Stimulated activated CD8-positive, alpha-beta memory T cell treated with anti-CD3 and anti-CD28 coated beads, Interleukin-2, amount 100 ng/mL, for 1 hour (primary cell): ENCODE results near the gene QKI.

ENCODE experiments used
- DNase-seq, 2 donors: peaks; one replicate each; pipeline ENCODE4 v3.0.0-alpha.2; 2020; ENCODE audit warnings: low read depth in 2 of 2

QKI gene

DNA sequence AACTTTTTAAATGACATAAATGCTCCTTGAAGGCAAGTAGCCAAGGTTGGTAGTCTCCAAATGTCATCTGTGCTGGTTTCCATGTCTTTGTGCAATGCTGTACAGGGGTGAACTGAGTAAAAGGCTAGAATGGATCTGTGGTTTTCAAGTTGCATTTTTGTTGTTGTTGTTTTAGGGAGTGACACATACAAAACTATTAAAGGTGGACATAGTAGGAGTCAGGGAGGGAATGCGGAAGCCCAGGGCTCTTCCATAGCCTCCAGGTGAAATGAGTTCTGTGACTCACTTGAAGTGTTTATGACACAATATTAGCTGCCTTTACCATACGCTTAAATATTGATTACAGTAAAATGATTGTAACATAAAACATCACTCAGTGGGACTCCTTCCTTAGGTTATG, 22.5 kb upstream of the QKI start:
- DNase-seq, result no peak

DNA sequence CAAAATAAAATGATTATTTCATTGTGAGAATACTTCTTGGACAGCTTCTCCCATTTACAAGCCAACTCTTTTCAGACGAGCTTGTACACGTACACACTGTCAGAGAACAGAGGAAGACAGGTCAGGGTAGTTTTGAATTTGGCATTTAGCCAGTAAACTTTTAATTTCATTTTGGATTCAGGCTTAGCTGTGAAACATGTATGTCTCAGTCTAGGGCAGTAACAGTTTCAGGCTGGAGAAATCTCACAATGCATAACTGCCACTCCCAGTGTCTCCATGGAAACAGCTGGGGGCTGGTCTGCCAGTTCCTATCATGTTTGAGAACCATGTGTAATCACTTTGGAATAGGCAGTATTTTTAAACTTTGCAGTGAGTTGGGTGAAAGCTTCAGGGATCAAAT, 22.0 kb upstream of the QKI start:
- DNase-seq, result no peak

DNA sequence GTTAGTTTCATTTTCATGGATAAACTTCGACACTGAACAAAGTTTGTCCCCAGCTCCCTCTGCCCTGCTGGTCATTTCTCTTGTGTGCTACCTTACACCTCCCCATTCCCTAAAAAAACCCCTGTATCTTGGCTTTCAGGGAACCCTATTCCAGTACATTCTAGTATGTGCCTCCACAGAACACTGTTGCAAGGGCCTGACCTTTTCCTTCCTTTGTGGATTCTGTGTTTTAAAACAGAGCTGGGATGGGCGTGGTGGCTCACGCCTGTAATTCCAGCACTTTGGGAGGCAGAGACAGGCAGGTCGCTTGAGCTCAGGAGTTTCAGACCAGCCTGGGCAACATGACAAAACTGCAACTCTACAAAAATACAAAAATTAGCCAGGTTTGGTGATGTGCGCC, 20.6 kb upstream of the QKI start:
- no peak for DNase-seq

DNA sequence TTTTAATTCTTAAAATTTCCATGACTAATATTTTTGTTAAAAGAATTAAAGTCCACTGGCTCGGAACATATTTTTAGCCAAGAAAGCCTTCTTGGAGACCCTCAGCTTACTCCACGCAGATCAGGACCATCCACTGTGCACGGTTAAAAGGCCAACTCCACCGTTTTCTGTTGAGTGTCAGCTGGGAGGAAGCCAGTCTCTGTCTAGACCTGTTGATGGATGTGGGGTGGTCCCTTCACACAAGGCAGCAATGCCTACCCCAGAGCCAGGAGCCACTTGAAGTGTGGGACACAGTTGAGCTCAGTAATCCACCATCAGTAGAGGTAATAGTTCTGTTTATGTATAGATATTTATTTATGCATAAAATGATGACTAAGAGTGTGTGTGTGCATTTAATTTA, 19.9 kb upstream of the QKI start:
- no peak for DNase-seq

DNA sequence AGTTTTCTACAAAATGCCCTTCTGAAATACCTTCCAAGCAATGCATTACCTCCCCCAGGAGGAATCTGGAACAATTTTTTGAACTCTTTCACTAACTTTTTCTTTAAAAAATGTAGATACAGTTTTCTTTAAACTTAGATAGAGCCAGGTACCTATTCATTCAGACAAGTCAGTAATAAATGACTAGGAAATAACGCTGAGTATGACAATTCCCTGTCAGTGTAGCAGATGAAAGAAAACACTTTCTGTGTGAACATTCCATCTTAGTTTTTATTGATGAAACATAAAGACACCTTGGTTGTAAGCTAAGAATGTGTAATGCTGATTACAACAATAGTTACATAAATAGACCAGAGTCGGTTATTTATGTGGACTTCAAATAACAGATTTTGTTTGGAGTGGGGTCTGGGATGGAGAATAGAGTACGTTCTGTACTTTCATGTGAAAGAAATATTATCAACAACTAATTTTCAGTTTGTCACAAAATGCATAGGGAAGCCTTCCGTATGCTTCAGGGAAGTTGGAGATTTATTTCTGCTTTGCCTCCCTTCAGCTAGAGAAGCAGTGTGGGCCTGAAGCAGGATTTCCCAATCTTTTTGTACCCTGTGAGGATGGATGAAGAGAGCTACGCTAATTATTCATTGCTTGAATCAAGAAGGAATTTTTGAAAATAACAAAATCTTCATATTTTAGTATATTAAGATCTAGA, 19.2 kb upstream of the QKI start:
- DNase-seq, result no peak

DNA sequence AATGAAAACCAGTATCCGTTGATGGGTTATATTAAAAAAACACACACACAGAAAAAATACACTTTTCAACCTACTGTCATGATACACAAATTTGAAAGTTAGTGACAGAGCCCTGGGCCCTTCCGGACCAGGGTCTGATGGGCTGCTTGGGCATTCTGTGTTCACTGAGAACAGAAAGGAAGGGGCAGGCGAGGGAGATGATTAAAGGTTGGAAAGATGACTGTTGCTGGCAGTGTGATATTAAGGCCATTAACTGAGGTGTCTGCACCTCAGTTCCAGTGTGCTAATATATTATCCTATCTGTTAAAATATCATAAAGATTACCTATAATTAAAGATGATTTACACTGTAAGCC, 18.7 kb upstream of the QKI start:
- no peak for DNase-seq

DNA sequence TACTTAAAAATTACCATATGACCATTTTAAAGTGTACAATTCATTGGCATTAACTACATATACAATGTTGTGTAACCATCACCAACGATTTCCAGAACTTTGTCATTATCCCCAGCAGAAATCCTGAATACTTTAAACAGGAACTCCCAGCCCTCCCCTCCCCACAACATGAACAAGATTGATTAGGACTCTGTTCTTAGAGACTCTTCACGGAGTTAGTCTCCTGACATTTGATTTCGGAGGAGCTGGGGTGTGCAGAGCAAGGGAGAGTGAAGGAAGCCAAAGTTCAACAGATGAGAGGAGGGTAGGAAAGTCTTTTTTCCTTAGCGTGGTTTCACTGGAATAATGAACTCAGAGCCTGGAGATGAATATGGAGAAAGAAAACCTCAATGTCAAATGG, 17.2 kb upstream of the QKI start:
- DNase-seq, result no peak

DNA sequence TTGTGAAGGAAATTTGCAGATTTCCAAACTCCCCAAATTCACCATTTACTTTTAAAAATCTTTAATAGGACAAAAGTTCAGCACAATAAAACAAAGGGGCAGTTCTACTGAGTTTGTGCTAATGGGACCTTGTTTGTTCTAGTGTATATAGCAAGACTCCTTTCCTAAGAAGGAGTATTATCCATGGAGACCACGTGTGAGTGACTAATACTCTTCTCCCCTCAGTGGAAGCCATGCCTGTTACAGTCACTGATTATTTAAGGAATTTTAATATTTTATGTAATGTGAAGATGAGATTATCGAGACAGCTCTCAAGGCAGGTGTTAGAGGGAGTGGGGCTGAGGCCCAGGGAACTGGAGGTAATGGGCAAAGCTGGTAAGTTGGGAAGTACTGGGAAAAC, 16.4 kb upstream of the QKI start:
- no peak for DNase-seq

DNA sequence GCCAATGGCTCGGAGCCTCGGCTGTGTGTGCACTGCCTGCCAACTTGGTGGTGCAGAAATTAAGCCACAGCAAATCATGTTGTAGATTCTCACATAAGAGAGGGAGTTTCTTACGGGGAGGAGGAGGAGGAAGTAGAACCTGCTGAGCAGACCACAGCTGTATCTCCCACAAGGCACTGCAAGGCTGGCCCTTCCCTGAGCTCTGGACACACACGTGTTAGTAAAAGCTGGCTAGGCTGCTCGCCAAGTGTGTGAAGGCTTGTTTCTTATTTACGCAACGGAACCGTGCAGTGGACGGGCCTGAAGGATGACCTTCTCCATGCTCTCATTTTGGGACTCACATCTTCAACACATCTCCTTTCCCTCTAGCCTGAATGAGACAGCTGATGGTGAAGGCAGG, 15.7 kb upstream of the QKI start:
- DNase-seq, result no peak

DNA sequence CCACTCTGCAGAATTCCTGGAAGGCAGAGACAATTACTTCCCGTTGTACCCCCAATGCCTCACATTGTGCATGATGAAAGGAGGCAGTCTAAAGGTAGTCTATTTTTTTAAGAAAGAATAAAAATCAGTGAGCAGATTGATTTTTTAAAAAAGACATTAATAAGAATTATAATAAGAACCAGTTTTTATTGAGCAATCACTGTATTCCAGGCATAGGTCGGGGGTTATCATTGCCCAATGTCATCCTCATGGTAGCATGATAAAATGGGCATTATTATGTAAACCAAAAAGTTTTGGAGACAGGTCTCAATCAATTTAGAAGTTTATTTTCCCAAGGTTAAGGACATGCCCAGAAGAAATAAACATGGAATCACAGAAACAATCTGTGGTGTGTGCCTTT, 14.0 kb upstream of the QKI start:
- DNase-seq, result no peak

DNA sequence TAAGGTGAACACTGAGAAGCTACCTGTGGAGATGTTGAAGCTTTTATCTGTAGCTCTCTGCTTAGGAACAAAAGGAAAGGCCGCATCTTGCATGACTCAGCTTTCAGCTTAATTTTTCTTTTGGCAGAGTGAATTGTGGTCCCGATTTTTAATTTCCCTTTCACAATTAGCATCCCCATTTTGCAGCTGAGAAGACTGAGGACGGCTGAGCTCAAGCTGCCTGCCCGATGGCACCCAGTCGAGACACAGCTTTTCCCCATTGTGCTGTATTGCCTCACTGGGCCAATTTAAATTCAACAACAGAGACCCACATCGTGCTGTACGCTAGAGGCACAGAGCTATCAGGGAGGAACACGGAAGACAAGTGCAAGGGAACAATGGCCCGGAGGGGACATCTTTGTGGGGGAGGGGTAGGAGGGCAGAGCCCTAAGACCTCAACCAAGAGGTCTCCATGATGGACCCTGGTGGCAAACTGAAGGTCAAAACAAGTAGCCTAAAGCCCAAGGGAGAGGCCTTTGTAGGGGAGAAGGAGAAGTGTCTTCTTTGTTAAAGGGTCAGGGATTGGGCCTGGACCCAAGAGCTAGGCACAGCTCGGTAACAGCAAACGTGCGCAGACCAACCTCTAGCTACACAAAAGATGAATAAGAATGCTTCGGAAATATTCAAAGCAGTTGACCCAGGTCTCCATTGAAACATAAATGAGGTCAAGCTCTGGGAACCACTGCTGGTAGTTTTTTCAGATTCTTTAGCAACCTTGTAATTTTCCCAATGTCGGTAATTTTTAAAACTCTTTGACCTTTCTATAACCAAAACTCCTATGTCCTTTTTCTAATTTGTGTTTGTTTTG, 13.3 kb upstream of the QKI start:
- DNase-seq, result no peak

DNA sequence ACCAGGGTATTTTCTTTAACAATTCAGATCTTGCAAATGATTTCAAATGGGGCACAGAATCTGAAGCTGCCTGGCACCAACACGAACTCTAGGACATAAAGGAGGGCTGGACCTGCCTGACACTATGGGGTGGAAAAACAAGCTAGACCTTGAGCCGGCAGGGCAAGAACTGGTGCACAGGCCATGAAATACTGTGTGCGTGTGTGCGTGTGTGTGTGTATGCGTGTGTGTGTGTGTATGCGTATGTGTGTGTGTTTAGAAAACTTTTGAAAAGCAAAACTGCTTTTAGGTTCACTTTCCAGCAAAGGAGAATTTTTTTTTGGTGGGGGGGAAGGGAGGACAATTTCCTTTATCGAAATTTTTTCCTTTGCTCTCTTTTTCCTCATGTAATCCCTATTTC, 11.9 kb upstream of the QKI start:
- DNase-seq, result no peak

DNA sequence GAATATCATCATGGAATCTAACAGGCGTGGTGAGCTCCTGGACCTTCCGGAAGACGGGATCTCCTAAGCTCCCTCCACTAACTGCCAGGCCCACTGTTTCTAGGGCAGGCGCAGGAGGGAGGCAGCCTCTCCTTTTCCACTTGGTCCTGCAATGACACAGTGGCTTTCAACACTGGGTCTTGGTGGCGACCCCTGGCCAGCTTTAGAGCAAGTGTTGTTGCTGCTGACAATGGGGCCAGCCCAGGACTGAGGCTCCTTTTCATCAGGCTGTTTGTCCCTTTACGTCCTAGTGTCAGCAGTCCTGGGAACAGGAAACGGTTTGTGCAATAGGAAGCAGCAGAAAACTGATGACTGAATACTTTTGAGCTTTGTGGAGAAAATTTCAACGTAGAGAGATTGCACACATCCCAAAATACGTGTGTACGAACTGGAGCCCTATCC, 9.7 kb upstream of the QKI start:
- no peak for DNase-seq

DNA sequence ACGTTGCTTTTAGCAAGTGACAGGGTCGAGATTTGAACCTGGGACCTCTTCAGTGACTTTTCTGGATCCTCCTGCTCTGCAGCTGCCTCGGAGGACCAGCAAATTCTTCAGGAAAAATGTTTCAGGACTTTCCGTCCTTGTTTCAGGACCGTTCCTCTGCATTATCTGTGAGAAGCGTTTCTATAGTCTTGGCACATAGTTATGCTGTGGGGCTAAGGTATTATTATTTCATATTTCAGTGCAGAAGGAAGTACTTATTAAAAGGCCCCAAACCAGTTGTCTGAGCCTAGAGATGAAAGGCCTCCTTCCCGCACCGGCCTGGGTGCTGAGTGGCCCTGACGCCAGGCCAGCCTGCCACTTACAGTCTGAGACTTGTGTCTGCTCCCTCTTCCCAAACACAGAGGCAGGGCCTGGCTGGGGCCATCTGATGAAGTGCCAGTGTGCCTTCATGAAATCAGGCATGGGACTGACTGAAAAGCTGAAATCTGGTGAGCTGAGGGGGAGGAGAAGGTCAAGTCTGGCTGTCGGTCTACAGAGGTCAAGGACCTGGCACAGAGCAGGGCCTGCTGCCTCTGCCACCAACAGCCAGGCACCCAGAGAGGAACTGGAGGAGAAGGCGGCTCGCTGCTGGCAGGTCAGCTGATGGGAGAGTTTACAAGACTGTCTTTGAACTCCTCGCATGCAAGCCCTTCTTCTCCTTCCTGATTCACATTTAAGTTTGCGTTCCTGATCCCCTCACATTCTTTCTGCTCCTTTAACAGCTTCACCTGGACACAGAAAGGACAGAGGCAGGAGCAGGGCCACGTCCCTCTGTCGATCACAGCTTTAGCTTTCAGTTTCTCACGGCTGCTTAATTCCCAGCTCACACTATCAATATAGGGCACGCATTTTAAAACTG, 8.9 kb upstream of the QKI start:
- DNase-seq, result no peak

DNA sequence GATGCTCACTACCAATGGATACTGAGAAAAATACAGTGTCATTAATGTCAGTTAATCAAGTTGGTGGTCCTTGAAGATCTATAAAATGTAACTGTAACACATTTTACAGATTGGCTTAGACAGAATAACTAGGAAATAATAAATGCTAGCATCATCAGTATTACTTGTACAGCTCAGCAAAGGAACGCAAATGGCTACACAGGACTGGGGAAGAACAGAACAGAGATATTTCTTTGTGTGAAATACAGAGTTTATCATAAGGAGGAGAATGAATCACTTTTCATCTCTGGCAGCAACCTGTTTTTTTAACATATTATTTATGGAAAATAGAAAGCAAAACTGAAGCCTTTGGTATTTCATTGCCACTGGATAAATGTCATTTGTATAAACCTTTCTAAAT, 8.2 kb upstream of the QKI start:
- no peak for DNase-seq

DNA sequence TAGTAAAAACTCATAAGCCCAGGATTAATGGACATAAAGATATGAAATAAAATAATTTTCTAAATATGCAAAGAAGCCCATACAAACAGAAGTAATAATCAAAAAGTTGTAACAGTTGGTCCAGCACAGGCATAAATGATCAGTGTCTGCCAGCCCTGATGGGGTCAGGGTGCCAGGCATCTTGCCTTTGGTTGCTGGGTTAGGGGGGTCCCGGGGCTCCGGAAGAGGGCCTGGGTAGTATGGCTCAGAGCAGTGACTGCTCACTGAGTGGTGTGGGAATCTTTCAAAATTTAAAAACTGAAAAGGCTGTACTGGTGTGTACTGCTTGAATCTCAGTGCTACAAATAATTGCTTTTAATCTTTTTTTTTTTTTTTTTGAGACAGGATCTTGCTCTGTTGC, 7.7 kb upstream of the QKI start:
- DNase-seq, result no peak

DNA sequence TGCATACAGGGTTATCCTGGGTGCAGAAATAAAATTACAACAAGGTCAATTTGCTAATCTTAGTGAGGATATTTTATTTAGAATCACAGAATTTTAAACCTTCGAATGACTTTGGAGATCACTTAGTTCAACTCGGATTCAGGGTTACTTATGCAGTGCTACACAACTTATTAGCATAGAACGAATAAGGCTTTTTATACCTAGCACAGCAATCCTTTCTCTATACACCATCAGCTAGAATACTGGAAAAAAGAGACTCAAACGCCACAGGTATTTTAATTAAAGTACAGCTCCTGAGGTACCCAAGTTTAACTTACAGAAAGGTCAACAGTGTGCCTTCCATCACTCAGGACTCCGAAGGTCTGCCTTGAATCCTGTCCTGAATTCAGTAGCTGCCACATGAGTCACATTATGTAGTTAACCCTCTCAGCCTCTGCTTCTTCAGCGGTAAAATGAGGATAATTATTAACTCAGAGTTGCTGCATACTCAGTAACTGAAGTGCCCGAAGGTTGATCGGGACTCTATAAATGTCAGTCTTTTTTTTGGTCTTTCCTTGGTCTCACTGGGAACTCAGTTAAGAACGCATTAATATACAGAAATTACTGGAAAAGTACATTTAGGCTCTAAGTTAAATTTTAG, 6.0 kb upstream of the QKI start:
- DNase-seq, result no peak

DNA sequence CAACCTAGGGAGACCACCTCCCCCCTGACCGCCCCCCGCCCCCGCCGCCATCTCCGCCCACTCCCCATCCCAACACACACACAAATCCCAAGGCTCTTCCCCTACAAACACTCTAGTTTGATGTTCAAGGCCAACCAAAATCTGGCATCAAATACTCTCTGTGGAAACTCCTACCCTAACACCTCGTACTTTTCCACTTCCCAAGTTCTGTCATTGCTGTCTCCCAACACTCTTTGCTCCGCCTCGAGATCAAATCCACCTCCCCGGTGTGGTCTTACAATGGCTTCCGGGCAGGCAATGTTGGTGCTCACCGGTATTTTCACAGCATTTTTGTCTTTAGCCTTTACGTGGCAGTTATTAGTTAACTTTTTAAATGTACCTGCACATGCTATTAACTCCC, 4.8 kb upstream of the QKI start:
- no peak for DNase-seq

DNA sequence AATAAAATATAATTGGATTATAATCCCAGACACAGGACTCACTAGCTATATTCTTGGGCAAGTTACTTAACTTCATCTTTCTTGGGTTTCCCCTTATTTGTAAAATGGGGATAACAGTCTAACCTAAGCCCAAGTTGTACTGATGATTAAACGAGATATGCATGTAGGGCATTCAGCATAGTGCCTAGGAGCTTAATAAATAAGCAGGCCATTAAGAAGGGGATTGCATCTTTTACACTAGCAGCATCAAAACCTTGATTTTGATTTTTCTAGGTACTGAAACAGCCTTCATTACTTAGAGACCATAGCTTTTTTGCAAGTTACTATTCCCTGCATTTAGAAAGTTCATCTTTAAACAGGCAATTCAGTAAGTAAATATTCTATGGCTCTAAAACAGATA, 2.2 kb upstream of the QKI start:
- DNase-seq, result no peak

DNA sequence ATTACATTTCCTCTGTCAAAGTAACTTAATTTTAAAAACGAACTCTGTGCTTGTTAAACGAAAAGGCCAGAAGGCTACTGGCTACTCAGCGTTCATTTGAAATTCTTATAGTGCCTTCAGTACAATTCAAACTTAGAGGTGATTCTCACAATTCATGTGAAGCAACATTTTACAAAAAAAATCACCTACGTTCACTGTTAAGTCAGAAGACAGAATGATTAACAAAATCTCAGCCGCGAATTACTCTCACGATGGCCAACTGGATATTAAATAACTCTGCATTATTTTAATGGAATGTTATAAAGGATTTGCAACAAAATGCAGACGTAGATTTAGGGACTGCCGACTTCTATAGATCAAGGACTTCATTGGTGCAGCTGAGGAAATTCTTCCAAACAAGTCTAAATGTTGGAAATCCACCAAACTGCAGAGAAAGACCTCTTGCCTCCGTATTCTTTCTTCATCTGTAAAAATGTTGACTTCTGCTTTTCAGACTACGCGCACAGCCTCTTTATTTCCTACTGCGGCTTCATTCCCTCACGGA, 1.6 kb upstream of the QKI start:
- no peak for DNase-seq

DNA sequence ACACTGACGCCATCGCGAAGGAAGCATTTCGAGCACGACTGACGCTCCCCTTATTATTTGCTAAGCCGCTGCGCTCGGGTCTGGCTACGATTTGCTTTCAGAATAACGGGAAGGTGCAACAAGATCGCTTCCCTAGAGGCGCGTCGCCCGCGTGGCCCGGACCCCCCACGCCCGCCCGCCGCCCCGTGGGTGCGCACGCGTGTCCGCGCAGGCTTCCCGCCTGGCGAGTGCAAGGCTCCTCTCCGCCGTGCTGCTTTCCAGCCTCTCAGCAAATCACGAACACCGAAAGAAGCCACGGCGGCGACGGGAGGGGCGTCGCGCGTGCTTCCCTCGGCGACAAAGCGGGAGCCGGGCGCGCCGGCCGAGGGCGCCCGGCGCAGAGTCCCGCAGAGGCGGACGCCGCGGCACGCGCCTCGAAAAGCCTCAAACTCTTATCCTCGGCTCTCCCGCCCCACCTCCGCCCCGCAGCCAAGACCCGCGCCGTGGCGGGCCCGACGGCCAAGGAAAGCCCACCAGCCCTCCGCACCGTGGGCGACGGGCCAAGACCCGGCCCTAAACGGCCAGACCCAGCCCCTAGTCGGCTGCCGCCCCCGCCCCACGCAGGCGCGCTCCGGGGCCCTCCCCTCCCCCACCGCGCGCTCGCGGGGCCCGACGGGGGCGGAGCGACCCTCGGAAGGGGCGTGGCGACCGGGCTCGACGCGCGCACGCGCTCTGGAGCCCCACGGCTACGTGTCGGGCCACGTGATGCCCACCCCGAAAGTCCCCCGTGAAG, 987 bp upstream of the QKI start:
- DNase-seq, result peak; percentile 85
